LNCaP clone FGC (cell line): ENCODE measurements around the gene GAS6.

ENCODE experiments used
- DNase-seq: peaks from one replicate; pipeline ENCODE4 v3.0.0-alpha.2; 2011; ENCODE audit warnings: low read depth
- H3K4me3 ChIP-seq: 2 replicates; pipeline ENCODE4 v1.5.1; 2011; ENCODE audit warnings: mild to moderate bottlenecking, low read depth, low read length, control low read depth
- TF ChIP-seq, protein P1 (sequence below): IDR thresholded peaks from 2 replicates; pipeline ENCODE4 v1.5.1; 2012; ENCODE audit warnings: mild to moderate bottlenecking; ENCODE audit not compliant: control insufficient read depth, insufficient read depth; ENCODE audit errors: extremely low read depth

GAS6 gene

GRCh38 chr13:113841353-113841650 is 22.6 kb downstream of the GAS6 start:
- H3K4me3 ChIP-seq: no peak overlapping the region
- TF ChIP-seq, protein P1, sequence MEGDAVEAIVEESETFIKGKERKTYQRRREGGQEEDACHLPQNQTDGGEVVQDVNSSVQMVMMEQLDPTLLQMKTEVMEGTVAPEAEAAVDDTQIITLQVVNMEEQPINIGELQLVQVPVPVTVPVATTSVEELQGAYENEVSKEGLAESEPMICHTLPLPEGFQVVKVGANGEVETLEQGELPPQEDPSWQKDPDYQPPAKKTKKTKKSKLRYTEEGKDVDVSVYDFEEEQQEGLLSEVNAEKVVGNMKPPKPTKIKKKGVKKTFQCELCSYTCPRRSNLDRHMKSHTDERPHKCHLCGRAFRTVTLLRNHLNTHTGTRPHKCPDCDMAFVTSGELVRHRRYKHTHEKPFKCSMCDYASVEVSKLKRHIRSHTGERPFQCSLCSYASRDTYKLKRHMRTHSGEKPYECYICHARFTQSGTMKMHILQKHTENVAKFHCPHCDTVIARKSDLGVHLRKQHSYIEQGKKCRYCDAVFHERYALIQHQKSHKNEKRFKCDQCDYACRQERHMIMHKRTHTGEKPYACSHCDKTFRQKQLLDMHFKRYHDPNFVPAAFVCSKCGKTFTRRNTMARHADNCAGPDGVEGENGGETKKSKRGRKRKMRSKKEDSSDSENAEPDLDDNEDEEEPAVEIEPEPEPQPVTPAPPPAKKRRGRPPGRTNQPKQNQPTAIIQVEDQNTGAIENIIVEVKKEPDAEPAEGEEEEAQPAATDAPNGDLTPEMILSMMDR: no peak
- DNase-seq: no peak

- DNase-seq: no peak
- H3K4me3 ChIP-seq: no peak overlapping the region
- TF ChIP-seq, protein P1: no peak
Measured at GRCh38 chr13:113840541-113841352, 23.1 kb downstream of the GAS6 start.

DNA sequence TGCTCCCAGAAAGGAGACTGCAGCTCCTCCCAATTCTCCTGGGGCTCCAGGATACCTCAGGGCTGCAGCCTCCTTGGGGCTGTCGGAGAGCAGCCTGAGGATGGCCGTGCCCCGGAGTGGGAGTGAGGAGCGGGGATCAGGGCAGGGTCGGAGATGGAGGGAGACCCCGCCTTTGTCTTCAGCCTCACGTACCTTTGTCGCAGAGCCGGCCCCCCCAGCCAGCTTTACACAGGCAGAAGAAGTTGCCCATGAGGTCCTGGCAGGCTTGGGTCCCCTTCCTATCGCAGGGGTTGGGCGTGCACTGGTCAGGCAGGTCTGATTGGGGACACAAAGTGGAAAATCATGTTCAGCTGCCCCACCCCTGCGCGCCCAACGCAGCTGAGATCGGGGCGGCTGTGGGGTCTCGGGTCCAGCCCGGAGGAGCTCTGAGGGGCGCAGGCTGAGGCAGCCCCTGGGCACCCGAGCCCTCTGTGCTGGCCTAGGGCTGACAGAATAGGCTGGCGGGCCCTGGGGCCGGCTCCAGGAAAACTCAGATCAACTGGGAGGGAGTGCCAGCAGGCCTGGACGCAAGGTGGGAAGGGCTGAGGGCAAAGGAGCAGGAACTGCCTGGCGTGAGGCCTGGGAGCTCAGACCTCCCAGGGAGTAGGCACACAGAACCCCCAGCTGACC is 24.2 kb downstream of the GAS6 start:
- TF ChIP-seq, protein P1: no peak
- no peak for DNase-seq
- peak overlapping the region; percentile 74 for H3K4me3 ChIP-seq

- TF ChIP-seq, protein P1: no peak
- H3K4me3 ChIP-seq: peak overlapping the region; percentile 74
- no peak for DNase-seq
Measured at GRCh38 chr13:113838711-113839201, 25.1 kb downstream of the GAS6 start.

DNA sequence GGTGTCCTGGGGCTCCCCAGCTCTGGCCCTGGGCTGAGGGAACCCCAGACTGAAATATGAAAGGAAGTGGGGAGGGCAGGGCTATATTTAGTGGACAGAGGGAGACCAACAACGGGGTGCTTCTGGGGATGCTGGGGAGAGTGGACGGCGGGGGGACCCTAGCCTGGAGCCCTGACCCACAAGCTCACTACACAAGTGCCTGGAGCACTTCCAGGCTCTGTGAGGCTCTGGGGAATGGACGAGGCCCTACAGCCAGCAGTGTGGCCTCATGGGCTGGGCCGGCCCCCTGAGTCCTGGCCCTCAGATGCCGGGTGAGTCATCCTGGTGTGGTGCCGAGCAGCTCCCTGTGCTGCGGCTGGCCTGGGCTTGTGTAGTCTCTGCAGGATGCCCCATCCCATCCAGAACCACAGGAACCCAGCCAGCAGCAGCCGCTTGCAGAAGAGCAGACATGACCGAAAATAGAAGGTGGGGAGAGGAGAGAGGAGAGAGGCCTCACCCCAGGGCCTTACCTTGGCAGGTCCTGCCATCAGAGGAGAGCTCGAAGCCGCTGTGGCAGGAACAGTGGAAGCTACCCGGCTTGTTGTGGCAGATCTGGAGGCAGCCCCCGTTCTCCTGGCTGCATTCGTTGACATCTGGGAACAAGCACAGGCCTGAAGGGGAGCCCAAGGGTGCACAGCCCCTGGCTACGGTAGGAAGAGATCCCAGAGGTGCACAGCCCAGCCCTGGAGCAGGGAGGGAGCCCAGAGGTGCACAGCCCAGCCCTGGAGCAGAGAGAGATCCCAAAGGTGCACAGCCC is 26.1 kb downstream of the GAS6 start:
- H3K4me3 ChIP-seq: peak overlapping the region; percentile 74
- peak; percentile 83 for DNase-seq
- TF ChIP-seq, protein P1: no peak

GRCh38 chr13:113836768-113837559 is 26.9 kb downstream of the GAS6 start:
- peak overlapping the region; percentile 74 for H3K4me3 ChIP-seq
- peak; percentile 50 for DNase-seq
- TF ChIP-seq, protein P1: no peak
